ENCODE results near the gene LSM10.

The LSM10 gene

DNA sequence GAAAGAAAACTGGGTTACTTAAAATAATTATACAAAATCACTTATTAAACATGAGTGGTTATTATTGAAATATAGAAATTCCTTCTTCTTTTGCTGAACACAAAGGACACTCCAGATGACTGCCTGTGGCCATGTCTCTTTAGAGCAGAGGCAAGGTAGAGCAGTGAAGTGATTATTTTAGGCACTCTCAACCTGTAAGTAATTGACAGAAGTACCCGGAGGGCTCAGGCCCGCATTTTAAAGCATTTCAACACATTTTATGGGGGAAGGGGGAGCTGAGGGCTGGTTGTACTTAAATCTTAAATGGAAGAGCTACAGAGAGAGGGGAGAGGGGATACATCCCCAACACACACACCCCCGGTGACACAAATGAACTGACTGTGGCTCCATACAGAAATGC is 42.3 kb upstream of the LSM10 start:
- H3K4me3 ChIP-seq (ENCODE audit: low read depth, low read length) = no peak overlapping the region
- TF ChIP-seq, protein P1, sequence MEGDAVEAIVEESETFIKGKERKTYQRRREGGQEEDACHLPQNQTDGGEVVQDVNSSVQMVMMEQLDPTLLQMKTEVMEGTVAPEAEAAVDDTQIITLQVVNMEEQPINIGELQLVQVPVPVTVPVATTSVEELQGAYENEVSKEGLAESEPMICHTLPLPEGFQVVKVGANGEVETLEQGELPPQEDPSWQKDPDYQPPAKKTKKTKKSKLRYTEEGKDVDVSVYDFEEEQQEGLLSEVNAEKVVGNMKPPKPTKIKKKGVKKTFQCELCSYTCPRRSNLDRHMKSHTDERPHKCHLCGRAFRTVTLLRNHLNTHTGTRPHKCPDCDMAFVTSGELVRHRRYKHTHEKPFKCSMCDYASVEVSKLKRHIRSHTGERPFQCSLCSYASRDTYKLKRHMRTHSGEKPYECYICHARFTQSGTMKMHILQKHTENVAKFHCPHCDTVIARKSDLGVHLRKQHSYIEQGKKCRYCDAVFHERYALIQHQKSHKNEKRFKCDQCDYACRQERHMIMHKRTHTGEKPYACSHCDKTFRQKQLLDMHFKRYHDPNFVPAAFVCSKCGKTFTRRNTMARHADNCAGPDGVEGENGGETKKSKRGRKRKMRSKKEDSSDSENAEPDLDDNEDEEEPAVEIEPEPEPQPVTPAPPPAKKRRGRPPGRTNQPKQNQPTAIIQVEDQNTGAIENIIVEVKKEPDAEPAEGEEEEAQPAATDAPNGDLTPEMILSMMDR (IDR thresholded peaks at IDR 0.05; ENCODE audit: control insufficient read depth, extremely low read depth, insufficient read depth) = no peak
- no peak for DNase-seq (ENCODE audit: low read depth)

DNA sequence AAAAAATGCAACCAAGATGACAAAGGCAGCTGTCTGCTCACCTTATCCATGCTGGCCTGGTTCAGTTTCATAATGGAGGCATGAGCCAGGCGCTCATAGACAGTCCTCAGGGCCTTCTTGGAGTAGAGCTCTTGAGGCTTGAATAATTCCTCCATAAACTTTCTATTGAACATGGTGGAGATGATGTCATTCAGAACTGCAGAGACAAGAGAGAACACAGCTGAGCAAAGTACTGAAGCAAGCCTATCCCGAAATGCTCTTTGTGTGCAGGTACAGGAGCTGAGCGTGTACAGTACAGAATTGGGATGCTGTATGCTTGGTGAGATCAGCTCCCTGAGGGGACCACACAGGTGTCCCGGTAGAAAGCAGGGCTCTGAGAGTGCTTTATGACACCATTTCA is 41.0 kb upstream of the LSM10 start:
- no peak for DNase-seq (ENCODE audit: low read depth)
- no peak overlapping the region for H3K4me3 ChIP-seq (ENCODE audit: low read depth, low read length)
- TF ChIP-seq, protein P1 (IDR thresholded peaks at IDR 0.05; ENCODE audit: control insufficient read depth, extremely low read depth, insufficient read depth) = no peak

DNA sequence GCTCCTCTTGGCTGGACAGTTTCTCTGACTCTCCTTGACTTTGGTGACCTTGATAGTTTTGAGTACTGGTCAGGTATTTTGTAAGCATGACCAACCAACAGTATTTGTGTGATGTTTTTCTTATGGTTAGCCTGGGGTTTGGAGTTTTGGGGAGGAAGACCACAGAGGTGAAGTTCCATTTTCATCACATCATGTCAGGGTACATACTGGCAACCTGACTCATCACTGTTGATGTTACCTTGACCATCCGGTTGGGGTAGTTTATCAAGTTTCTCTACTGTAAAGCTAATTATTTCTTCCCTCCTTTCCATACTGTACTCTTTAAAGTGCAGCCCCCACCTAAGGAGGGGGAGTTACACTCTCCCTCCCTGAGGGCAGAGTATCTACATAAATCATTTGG is 39.1 kb upstream of the LSM10 start:
- H3K4me3 ChIP-seq (ENCODE audit: low read depth, low read length) = no peak overlapping the region
- peak; percentile 51 for DNase-seq (ENCODE audit: low read depth)
- TF ChIP-seq, protein P1 (IDR thresholded peaks at IDR 0.05; ENCODE audit: control insufficient read depth, extremely low read depth, insufficient read depth) = no peak

DNA sequence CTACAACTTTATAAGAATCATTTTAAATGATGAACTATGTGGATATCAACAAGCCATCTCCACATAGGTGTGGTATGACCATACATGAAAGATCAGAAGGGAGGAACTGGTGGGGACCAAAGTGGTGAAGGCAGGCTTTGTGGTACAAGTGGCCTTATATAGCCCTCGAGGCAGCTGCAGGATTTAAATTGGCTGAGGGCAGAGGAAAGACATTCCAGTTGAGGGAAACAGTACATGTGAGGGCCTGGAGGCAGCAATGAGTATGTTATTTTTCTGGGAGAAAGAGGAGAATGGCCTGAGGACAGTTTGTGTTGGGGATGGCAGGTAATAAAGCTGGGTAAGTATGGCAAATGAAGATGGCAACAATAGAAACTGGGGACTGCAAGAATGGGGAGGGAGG is 35.4 kb upstream of the LSM10 start:
- TF ChIP-seq, protein P1 (IDR thresholded peaks at IDR 0.05; ENCODE audit: control insufficient read depth, extremely low read depth, insufficient read depth) = no peak
- no peak for DNase-seq (ENCODE audit: low read depth)

DNA sequence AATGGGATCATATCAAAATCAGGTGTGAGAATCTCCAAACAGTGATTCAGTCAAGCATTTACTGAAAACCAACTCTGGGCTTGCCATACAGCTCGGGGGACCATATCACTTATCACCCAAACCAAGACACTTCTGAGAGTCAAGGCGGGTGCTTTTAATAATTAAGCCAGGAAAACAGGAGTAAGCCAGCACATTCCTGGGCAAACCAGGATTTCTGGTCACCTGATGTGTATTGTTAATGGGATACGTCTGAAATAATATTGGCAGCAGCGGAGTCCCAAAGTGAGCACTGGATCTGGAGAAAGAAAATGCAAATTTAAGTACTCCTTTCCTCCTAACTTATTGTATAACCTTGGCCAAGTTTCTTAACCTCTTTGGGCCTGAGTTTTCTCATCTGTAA is 34.9 kb upstream of the LSM10 start:
- H3K4me3 ChIP-seq (ENCODE audit: low read depth, low read length) = no peak overlapping the region
- TF ChIP-seq, protein P1 (IDR thresholded peaks at IDR 0.05; ENCODE audit: control insufficient read depth, extremely low read depth, insufficient read depth) = no peak
- no peak for DNase-seq (ENCODE audit: low read depth)

More for the DNA sequence above, 35.4 kb upstream of the LSM10 start:
- no peak overlapping the region for H3K4me3 ChIP-seq (ENCODE audit: low read depth, low read length)

DNA sequence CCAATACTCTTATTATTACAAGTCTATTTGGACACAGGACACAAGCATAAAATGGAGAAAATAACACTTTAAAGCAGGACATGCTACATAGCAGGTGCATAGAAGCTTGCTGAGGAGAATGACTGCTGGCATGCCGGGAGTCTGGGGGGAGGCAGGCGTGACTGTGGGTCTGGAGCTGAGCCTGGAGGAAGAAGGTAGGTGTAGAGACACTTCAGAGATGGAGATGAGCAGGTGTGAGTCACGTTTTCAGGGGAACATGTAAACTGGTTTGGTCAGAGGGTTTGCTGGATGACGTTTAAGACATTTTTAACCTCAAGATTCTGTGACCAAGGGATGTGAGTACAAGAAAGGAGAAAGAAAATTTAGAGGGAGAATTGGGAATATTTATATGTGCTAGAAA is 28.1 kb upstream of the LSM10 start:
- DNase-seq (ENCODE audit: low read depth) = no peak
- TF ChIP-seq, protein P1 (IDR thresholded peaks at IDR 0.05; ENCODE audit: control insufficient read depth, extremely low read depth, insufficient read depth) = no peak
- H3K4me3 ChIP-seq (ENCODE audit: low read depth, low read length) = no peak overlapping the region

DNA sequence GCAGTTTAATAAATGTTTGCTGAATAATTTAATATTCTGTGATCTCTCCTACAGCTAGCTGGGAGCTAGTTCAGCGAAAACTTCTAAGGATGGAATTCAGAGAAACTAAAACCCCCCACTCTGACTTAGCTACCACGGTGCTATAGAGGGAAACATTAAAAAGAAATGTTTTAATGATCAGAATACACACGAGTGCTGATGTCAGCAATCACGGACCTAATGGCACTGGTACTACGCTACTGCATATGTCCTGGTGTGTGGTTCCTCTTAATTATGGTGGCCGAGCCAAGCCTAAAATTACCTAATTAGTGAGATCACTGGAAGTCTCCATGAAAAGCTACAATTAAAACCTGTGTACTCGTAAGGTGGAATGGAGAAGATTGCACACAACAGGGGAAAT is 23.9 kb upstream of the LSM10 start:
- no peak overlapping the region for H3K4me3 ChIP-seq (ENCODE audit: low read depth, low read length)
- no peak for DNase-seq (ENCODE audit: low read depth)
- TF ChIP-seq, protein P1 (IDR thresholded peaks at IDR 0.05; ENCODE audit: control insufficient read depth, extremely low read depth, insufficient read depth) = no peak

Data from LNCaP clone FGC (cell line).